DMS114 treated with DMSO at 0.1 percent for 48 hours (cell line): ENCODE measurements around the gene LSM10.

Experiments
- DNase-seq: peaks from one replicate; lab custom pipeline; 2025; ENCODE audit not compliant: unreplicated experiment; lab: John Stamatoyannopoulos, UW

Gene LSM10

GRCh38 chr1:36411674-36412648, 14.3 kb upstream of the LSM10 start:
- no peak for DNase-seq

- no peak for DNase-seq
Observed at GRCh38 chr1:36408479-36408878, 10.8 kb upstream of the LSM10 start.

- DNase-seq = no peak
Observed at GRCh38 chr1:36406440-36406839, 8.7 kb upstream of the LSM10 start.

- no peak for DNase-seq
Observed at GRCh38 chr1:36402504-36402890, 4.8 kb upstream of the LSM10 start.

- no peak for DNase-seq
Observed at GRCh38 chr1:36401602-36402503, 4.1 kb upstream of the LSM10 start.

GRCh38 chr1:36400825-36401601, 3.3 kb upstream of the LSM10 start:
- no peak for DNase-seq

- no peak for DNase-seq
Observed at GRCh38 chr1:36400514-36400824, 2.8 kb upstream of the LSM10 start.

- no peak for DNase-seq
Observed at GRCh38 chr1:36398370-36398977, 766 bp upstream of the LSM10 start.

- DNase-seq = no peak
Observed at GRCh38 chr1:36397083-36397377, 678 bp downstream of the LSM10 start.

GRCh38 chr1:36396359-36396758, 1.3 kb downstream of the LSM10 start:
- no peak for DNase-seq

- DNase-seq = no peak
Observed at GRCh38 chr1:36393686-36394085, 4.0 kb downstream of the LSM10 start.

GRCh38 chr1:36392836-36393235, 4.9 kb downstream of the LSM10 start:
- no peak for DNase-seq

GRCh38 chr1:36391271-36391670, 6.4 kb downstream of the LSM10 start:
- no peak for DNase-seq

GRCh38 chr1:36390411-36390810, 7.3 kb downstream of the LSM10 start:
- no peak for DNase-seq

GRCh38 chr1:36389999-36390398, 7.7 kb downstream of the LSM10 start:
- DNase-seq = no peak

GRCh38 chr1:36389261-36389660, 8.4 kb downstream of the LSM10 start:
- DNase-seq = no peak

- no peak for DNase-seq
Observed at GRCh38 chr1:36387141-36387949, 10.4 kb downstream of the LSM10 start.

GRCh38 chr1:36386265-36387140, 11.2 kb downstream of the LSM10 start:
- DNase-seq = peak; percentile 59
